GM21390 (cell line): ENCODE data around the gene NUPR1.
"Not testable (repeated sequence)": the region's sequence is repeated elsewhere in the genome, so short reads cannot be mapped to it uniquely, and the experiment has no call there.

Source experiments
- ATAC-seq: cut with Tn5 transposase; IDR thresholded peaks from one replicate; pipeline ENCODE4 v1.9.1; 2021; ENCODE audit not compliant: unreplicated experiment

NUPR1 gene

DNA sequence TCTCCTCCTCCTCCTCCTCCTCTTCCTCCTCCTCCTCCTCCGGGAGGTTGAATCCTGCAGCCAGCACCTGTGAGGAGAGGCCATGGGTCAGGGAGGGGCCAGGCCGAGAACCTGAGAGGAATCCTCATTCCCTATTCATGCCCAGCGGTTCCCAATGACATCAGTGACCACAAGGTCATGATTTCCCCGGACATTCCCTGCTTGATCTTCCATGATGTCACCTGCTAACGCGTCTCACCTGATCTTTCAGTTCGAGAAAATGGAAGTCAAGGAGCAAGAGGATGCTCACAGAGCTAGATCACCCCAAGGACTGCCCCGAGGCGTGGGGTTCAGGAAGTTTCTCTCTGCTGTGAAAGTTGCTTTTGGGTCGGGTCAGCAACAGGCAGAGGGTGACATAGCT is 38.9 kb downstream of the NUPR1 start:
- no peak for ATAC-seq

DNA sequence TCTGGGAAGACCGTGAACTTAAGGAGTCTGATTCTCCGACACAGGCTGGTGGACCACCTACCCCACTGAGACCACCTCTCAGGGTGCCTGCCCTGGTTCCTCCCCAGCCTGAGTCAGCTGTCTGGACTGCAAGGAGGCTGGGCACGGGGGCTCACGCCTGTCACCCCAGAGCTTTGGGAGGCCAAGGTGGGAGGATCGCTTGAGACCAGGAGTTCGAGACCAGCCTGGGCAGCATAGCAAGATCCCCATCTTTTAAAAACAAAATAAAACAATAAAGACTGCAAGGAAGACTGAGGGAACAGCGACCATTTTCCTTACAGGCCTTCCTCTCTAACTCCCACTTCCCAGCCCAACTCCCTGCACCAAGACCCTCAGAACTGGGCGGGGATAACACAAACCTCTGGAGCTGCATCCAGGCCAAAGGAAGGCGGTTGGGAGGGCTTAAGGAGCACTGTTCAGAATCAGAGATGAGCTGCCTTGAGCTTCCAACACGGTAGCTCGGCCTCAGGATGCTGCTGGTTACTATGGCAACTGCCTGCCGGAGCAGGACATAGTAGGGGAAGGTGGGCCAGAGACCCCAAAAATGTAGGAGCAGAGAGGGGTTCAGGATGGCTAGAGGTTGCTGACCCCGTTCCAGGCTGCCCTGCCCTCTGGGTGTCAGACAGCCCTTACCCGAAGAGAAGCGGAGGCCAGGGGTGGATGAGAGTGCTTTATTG is 40.0 kb downstream of the NUPR1 start:
- no peak for ATAC-seq

- no peak for ATAC-seq
Observed at GRCh38 chr16:28497861-28498599, 40.7 kb downstream of the NUPR1 start.

DNA sequence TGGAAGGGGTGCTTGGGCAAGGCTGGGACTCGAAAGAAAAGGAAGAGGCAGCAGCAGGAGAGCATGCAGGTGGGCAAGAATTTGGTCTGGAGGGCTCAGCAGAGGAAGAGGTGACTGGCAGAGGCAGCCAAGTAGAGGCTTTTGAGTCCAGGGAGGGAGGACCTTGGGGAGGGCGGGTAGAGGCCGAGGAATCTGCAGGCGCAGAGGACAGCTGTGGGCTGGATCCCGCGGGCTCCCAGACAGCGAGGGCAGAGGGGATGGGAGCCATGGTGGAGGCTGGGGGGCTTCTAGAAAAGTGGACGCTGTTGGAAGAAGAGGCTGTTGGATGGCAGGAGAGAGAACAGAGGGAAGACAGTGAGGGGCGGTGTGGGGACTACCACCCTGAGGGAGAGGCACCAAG is 41.4 kb downstream of the NUPR1 start:
- no peak for ATAC-seq

DNA sequence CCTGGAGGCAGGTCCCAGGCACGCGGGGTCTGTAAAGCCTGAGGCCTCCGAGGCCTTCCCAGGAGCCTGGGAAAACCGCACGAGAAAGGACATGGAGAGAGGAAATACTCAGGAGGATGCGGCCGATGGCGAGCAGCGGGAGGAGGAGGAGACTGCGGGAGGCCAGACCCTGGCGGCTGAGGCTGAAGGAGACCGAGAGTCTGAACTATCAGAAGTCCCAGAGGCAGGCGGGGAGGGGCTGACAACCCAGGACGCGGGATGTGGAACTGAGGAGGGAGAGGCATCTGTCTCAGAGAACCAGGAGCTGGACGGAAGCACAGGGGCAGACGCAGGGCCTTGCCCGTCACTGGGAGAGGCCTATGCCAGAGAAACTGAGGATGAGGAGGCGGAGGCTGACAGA is 41.9 kb downstream of the NUPR1 start:
- ATAC-seq, result no peak

DNA sequence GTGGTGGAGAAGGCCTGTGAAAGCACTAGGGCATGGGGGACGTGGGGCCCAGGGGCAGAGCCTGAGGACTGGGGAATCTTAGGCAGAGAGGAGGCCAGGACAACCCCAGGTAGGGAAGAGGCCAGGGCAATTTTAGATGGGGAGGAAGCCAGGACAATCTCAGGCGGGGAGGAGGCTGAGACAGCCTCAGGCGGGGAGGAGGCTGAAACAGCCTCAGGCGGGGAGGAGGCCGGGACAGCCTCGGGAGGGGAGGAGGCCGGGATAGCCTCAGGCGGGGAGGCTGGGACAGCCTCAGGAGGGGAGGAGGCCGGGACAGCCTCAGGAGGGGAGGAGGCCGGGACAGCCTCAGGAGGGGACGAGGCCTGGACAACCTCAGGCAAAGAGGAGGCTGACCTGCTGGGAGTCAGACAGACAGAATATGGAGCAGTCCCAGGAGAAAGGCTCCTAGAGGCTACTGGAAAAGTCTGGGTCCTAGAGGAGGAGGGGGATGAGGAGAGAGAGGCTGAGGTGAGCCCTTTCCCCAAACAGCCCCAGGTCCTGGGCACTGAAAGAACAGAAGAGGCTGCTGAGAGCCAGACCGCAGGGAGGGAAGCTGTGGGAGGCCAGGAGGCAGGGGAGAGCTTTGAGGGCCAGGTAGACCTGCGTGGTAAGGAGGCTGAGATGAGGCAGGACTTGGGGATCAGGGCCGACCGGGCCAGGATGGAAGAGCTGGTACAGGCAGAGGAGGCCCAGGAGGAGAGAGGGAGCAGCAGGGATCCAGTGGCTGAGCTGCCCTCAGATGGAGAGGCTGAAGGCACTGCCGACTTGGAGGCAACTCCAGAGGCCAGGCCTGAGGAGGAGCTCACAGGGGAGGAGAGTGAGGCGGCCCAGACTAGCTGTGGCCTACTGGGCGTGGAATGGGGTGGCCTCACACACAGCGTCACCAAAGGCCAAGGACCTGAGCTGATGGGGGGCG is 42.7 kb downstream of the NUPR1 start:
- no peak for ATAC-seq

DNA sequence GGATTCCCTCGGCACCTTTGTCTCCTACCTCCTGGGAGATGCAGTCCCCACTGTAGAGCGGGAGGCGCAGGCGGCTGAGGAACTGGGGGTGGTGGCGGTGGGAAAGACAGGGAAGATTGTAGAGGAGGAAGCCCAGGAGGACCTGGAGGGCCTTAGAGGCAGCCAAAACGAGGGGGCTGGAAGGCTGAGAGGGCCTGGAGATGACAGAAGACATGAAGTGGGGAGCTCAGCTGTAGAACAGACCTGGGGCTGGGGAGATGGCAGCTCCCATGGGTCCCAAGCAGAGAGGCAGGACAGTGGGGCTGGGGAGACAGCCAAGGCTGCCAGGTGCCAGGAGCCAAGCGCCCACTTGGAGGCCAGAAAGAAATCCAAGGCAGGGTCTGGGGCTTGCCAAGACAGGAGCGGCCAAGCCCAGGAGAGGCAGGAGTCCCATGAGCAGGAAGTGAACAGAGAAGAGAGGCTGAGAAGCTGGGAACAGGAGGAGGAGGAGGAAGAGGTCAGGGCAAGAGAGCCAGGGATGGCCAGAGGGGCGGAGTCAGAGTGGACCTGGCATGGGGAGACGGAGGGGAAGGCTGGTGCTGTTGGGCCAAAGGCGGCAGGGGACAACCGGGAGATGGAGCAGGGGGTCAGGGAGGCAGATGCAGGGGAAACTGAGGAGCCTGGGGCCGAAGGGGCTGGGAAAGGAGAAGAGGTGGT is 43.5 kb downstream of the NUPR1 start:
- ATAC-seq, result no peak

- ATAC-seq, result peak; percentile 45
Observed at GRCh38 chr16:28494121-28494851, 44.5 kb downstream of the NUPR1 start, which contains the start of gene APOBR. APOBR (plus strand) TSS chr16:28494643; CDS start chr16:28494682, 39 bp downstream.

DNA sequence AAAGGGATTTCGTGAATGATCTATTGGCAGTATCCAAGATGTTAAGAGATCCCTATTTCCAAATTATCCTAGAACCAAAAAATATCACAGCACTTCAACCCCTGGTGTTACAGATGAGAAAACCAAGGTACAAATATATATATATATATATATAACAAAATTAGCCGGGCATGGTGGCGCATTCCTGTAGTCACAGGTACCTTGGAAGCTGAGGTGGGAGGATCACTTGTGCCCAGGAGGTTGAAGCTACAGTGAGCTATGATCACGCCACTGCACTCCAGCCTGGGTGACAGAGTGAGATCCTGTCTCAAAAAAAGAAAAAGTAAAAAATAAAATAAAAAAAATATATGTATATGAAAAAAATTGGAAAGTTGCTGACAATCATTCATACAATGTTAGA is 46.3 kb downstream of the NUPR1 start:
- no peak for ATAC-seq

DNA sequence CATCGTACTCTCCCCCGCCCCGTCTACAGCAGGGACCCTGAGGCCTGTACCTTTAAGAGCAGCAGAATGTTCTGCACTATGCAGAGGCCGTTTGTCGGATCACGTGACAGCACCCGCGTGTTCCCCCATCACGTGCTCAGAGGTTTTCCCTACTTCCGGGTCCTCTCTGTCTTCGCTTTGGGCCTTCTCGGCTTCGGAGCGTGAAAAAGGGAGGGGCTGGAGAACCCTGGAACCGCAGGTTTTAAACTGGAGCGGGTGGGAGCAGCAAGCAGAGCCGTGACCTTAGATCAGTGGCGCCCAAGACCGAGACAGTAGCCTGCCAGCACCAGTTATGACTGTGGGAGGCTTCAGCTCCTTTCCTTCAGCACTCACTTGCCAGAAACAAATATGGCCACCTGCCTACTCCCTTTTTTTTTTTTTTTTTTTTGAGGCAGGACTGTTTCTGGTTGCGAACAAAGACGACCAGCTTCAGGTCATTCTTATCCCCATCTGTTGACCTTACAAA is 46.8 kb downstream of the NUPR1 start, which contains the start of gene CLN3:
TSS of gene CLN3 (minus strand) at position 105 of the 505 bp plus-strand sequence. CDS start 315 bp downstream, outside the sequence.
- ATAC-seq, result peak; percentile 62

- ATAC-seq, result no peak
Observed at GRCh38 chr16:28491230-28491969, 47.4 kb downstream of the NUPR1 start.

DNA sequence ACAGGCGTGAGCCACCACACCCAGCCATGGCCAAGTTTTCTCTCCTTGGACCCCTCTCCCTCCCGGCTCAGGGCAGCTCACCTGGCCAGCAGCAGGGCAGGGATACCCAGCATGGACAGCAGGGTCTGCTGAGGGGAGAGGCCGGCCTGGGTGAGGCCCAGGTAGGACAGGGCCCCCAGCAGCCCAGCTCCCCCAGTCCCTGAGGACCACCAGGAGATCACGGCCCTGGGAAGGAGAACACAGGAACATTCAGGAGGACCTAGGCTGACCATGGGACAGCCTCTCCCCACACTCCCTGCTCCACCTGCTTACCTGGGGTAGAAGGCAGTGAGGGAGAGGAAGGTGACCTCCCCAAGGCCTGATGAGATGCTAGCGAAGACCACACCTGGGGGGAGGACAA is 52.5 kb downstream of the NUPR1 start:
- no peak for ATAC-seq

GRCh38 chr16:28483361-28483760 is 55.4 kb downstream of the NUPR1 start:
- ATAC-seq, result not testable (repeated sequence)
